Ascending aorta (tissue), 2 donors: ENCODE measurements around the gene ADSS1. TPM values are rescaled to one million over a fixed set of nuclear protein-coding genes. Genes with fewer than 3 reads are reported as not detected.

Experiments
- DNase-seq, 2 donors: peaks; one replicate each; pipeline ENCODE4 v3.0.0-alpha.2; 2019; ENCODE audit warnings: low spot score in 2 of 2
- H3K27ac ChIP-seq, 2 donors: fragments of 200-600 bp; sonication (generic); one replicate each; pipeline ENCODE4 v1.5.1; 2016 to 2017; ENCODE audit warnings: mild to moderate bottlenecking in 1 of 2
- H3K27me3 ChIP-seq: fragments of 200-600 bp; sonication (generic); one replicate; pipeline ENCODE4 v1.5.1; 2017
- H3K36me3 ChIP-seq, 2 donors: fragments of 200-600 bp; sonication (generic); one replicate each; pipeline ENCODE4 v1.5.1; 2016
- H3K4me1 ChIP-seq, 2 donors: fragments of 200-600 bp; sonication (generic); one replicate each; pipeline ENCODE4 v1.5.1; 2016 to 2017; ENCODE audit warnings: mild to moderate bottlenecking in 1 of 2
- H3K4me3 ChIP-seq, 2 donors: fragments of 200-600 bp; sonication (generic); one replicate each; pipeline ENCODE4 v1.5.1; 2016 to 2017; ENCODE audit warnings: mild to moderate bottlenecking in 1 of 2
- H3K9me3 ChIP-seq, 2 donors: fragments of 200-600 bp; sonication (generic); one replicate each; pipeline ENCODE4 v1.5.1; 2016
- intact Hi-C: fragments of 100-400 bp; cut with DNase I; formaldehyde crosslinking; loops from one replicate; pipeline ENCODE4 v1.15.1; 2023
- total RNA-seq: library from RNA; depleted of rRNA; stranded (reverse); fragments of >200 nt; gene quantifications from one replicate; pipeline ENCODE4 v1.1.0, GENCODE V29; 2016
- TF ChIP-seq, protein P1 (sequence below), 3 experiments: fragments of 200-600 bp in 2 of 3; fragments of 450-650 bp in 1 of 3; sonication (generic) in 2 of 3; IDR thresholded peaks; one replicate each; pipeline ENCODE4 v1.5.1; 2016 to 2019; ENCODE audit warnings: antibody characterized with exemption in 3 of 3, mild to moderate bottlenecking in 1 of 3, moderate library complexity in 1 of 3

The ADSS1 gene
- total RNA-seq, 1 donor from 2014 or later = 30.2 TPM

DNA sequence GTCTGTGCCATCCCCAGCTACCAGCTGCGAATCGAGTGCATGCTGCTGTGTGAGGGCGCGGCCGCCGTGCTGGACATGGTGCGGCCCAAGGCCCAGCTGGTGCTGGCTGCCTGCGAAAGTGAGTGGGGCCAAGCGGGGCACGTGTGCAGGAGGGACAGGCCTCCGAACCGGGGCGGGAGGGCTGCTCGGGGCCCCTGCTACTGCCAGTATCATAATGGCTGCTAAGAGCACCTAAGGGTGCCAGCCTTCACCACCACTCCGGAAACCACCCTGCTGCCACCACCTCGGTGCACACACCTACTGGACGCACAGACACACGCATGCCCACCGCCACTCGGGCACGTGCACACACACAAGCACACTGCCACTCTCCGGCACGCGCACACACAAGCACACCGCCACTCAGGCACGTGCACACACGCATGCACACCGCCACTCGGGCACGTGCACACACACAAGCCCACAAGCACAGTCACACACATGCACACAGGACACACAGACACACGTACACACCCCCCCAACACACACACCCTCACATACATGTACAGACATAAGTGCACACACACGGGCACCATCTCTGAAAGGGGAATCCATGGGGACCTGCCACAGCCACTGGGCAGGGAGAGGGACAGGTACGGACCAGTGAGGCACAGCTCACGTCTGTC is 13.8 kb upstream of the ADSS1 start:
- TF ChIP-seq, protein P1, sequence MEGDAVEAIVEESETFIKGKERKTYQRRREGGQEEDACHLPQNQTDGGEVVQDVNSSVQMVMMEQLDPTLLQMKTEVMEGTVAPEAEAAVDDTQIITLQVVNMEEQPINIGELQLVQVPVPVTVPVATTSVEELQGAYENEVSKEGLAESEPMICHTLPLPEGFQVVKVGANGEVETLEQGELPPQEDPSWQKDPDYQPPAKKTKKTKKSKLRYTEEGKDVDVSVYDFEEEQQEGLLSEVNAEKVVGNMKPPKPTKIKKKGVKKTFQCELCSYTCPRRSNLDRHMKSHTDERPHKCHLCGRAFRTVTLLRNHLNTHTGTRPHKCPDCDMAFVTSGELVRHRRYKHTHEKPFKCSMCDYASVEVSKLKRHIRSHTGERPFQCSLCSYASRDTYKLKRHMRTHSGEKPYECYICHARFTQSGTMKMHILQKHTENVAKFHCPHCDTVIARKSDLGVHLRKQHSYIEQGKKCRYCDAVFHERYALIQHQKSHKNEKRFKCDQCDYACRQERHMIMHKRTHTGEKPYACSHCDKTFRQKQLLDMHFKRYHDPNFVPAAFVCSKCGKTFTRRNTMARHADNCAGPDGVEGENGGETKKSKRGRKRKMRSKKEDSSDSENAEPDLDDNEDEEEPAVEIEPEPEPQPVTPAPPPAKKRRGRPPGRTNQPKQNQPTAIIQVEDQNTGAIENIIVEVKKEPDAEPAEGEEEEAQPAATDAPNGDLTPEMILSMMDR (IDR thresholded peaks at IDR 0.05) = no peak
- Histone ChIP-seq H3K4me3 (no peak overlapping the region), H3K9me3 (no peaks in the 10 kb centered on the region), H3K36me3 (peaks cover 63 to 75% of the 10 kb centered on the region in 2 donors), H3K27ac (no peak overlapping the region), H3K27me3 (no peaks in the 10 kb centered on the region), H3K4me1 (peaks cover 0 to 13% of the 10 kb centered on the region in 2 donors)
- DNase-seq = no peak
- intact Hi-C loops = no loop called here

DNA sequence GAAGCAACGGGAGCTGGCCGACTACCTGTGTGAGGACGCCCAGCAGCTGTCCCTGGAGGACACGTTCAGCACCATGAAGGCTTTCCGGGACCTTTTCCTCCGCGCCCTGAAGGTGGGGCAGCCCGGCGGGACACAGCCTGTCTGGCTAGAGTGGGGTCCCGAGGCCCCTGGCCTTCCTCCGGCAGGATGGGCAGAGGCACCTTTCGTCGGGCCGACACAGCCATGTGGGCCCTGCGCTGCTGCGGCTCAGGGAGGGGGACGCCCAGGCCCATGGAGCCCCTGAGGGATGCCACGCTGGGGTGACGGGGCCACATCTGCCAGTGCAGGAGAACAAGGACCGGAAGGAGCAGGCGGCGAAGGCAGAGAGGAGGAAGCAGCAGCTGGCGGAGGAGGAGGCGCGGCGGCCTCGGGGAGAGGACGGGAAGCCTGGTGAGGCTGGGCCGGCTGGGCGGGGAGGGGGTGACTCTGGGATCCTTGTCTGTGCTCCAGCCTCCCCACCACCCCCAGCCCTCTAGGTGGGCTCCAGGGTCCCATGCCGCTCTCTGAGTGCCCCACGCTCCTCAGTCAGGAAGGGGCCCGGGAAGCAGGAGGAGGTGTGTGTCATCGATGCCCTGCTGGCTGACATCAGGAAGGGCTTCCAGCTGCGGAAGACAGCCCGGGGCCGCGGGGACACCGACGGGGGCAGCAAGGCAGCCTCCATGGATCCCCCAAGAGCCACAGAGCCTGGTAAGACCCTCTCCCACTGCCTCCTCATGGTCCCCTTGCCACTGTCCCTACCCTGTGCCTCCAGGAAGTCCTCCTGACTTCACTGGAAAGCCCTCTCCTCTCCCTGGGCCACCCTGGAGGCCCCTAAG is 10.9 kb upstream of the ADSS1 start:
- intact Hi-C loops = no loop called here
- Histone ChIP-seq H3K36me3 (peaks cover 57 to 81% of the 10 kb centered on the region in 2 donors), H3K4me3 (no peak overlapping the region), H3K27me3 (no peaks in the 10 kb centered on the region), H3K27ac (no peak overlapping the region), H3K9me3 (no peaks in the 10 kb centered on the region), H3K4me1 (peaks cover 0 to 13% of the 10 kb centered on the region in 2 donors)
- no peak for DNase-seq
- TF ChIP-seq, protein P1 (IDR thresholded peaks at IDR 0.05) = no peak

DNA sequence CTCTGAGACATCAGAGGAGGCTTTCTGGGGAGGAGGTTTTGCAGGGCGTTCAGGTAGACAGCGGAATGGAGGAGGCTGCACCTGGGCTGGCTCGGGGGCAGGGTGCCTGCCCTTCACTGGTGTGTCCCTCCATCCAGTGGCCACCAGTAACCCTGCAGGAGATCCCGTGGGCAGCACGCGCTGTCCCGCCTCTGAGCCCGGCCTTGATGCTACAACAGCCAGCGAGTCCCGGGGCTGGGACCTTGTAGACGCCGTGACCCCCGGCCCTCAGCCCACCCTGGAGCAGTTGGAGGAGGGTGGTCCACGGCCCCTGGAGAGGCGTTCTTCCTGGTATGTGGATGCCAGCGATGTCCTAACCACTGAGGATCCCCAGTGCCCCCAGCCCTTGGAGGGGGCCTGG is 10.0 kb upstream of the ADSS1 start:
- Histone ChIP-seq H3K36me3 (peaks cover 61 to 88% of the 10 kb centered on the region in 2 donors), H3K27me3 (no peaks in the 10 kb centered on the region), H3K4me1 (peaks cover 0 to 9% of the 10 kb centered on the region in 2 donors), H3K27ac (no peak overlapping the region), H3K4me3 (no peak overlapping the region), H3K9me3 (no peaks in the 10 kb centered on the region)
- TF ChIP-seq, protein P1 (IDR thresholded peaks at IDR 0.05) = no peak
- intact Hi-C loops = no loop called here
- no peak for DNase-seq

DNA sequence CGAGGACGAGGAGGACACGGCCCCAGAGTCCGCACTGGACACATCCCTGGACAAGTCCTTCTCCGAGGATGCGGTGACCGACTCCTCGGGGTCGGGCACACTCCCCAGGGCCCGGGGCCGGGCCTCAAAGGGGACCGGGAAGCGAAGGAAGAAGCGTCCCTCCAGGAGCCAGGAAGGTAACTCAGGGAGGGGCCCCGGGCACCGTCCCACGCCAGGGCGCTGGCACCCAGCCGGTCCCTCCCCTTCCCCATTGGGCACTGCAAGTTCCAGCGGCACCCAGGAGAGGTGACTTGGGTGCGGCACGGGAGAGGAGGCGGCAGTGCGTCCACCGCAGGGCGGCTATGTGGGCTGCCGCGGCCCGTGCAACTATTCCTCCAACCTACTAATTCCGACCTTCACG is 9.3 kb upstream of the ADSS1 start:
- TF ChIP-seq, protein P1 (IDR thresholded peaks at IDR 0.05) = no peak
- no peak overlapping the region for H3K27ac ChIP-seq

DNA sequence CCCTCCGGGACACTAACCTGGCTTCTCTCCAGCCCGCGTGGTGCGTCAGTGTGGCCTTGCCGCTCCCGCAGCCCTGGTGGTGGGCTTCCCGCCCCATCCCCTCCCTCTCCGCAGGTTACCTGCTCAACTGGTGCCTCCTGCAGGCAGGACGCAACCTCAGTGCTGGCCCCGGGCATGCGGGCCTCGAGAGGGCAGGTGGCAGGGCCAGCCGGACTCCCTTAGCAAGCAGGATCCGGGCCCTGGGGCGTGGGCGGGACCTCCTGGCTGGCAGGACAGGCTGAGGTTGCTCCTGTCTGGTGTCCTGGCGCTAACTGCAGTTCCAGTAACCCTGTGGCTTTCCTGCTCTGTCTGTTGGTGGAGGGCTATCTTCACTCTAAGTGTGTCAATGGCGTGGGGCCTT is 8.6 kb upstream of the ADSS1 start:
- DNase-seq = no peak
- no peak overlapping the region for H3K4me3 ChIP-seq
- no peaks in the 10 kb centered on the region for H3K27me3 ChIP-seq
- no peak overlapping the region for H3K27ac ChIP-seq
- peaks cover 68 to 88% of the 10 kb centered on the region in 2 donors for H3K36me3 ChIP-seq
- TF ChIP-seq, protein P1 (IDR thresholded peaks at IDR 0.05) = no peak
- H3K4me1 ChIP-seq = no peaks in the 10 kb centered on the region
- intact Hi-C loops = no loop called here
- H3K9me3 ChIP-seq = no peaks in the 10 kb centered on the region

More for the DNA sequence above, 9.3 kb upstream of the ADSS1 start:
- Histone ChIP-seq H3K4me1 (peaks cover 0 to 2% of the 10 kb centered on the region in 2 donors), H3K4me3 (no peak overlapping the region), H3K36me3 (peaks cover 67 to 91% of the 10 kb centered on the region in 2 donors), H3K9me3 (no peaks in the 10 kb centered on the region), H3K27me3 (no peaks in the 10 kb centered on the region)
- DNase-seq = no peak
- intact Hi-C loops = no loop called here
